HCEC 1CT (cell line): ENCODE measurements around the gene TECRL.

Experiments used
- DNase-seq: peaks from one replicate; pipeline ENCODE4 v3.0.0-alpha.2; 2017

TECRL gene, protein sequence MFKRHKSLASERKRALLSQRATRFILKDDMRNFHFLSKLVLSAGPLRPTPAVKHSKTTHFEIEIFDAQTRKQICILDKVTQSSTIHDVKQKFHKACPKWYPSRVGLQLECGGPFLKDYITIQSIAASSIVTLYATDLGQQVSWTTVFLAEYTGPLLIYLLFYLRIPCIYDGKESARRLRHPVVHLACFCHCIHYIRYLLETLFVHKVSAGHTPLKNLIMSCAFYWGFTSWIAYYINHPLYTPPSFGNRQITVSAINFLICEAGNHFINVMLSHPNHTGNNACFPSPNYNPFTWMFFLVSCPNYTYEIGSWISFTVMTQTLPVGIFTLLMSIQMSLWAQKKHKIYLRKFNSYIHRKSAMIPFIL

GRCh38 chr4:64409300-64409699 lies at the start of gene TECRL:
TECRL (minus strand) TSS chr4:64409450; CDS start chr4:64409351, 99 bp downstream.
- no peak for DNase-seq

DNA sequence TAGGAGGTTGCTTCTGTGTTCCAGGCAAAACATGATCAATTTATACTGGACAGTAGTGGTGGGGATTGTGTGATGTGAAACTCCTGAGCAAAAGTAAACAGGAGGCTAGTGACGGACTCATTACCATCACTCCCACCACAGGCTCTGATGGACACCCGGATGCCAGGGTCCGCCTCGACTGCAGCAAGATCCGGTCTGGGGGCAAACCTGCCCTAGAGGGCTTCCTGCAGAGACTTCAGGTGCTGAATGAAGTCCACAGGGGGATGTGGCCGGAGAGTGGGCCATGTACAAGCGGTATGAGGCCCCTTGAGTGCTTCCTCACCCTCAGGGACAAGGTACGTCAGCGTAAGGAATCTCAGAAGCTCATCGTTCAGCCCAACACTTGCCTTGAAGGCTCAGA lies 23.4 kb upstream of the TECRL start:
- no peak for DNase-seq

DNA sequence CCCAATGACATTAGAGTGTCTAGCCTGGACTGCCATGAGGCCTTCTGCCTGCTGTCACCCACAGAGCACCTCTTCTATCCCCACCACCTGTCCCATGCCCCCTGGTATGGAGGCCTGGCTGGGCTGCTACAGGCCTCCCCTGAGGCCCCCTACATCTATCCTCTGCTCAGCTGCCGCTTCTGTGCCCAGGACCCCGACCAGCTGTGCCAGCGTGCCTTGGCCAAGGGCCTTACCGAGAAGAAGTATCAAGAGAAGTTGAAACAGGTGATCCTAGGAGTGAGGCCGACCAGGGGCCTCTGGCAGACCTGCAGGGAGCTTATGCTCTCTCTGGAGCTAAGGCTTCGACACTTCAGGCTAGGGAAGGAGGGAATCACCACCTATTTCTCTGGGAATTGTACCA lies 21.7 kb upstream of the TECRL start:
- no peak for DNase-seq

GRCh38 chr4:64417974-64418373 lies 8.7 kb upstream of the TECRL start:
- DNase-seq = no peak

- DNase-seq = no peak
Measured at GRCh38 chr4:64407000-64407399, 2.2 kb downstream of the TECRL start.

DNA sequence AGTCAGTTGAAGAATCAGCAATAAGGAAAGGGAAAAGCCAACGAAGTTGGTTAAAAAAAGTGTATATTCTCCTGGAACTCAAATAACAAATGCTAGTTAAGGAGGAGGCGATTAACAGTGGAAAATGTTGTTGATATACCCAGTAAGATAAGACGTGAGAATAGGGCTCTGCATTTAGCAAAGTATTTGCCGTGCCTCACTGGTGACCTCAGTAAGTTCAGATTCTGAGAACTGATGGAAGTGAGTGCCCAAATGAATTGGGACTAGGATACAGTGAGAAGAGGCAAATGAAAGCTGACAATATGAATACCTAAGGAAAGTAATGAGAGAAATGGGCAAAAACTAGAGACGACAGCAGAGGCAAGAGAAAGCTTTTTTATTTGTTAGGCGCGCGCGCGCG lies 3.5 kb downstream of the TECRL start:
- DNase-seq = no peak

GRCh38 chr4:64402684-64403083 lies 6.6 kb downstream of the TECRL start:
- no peak for DNase-seq

DNA sequence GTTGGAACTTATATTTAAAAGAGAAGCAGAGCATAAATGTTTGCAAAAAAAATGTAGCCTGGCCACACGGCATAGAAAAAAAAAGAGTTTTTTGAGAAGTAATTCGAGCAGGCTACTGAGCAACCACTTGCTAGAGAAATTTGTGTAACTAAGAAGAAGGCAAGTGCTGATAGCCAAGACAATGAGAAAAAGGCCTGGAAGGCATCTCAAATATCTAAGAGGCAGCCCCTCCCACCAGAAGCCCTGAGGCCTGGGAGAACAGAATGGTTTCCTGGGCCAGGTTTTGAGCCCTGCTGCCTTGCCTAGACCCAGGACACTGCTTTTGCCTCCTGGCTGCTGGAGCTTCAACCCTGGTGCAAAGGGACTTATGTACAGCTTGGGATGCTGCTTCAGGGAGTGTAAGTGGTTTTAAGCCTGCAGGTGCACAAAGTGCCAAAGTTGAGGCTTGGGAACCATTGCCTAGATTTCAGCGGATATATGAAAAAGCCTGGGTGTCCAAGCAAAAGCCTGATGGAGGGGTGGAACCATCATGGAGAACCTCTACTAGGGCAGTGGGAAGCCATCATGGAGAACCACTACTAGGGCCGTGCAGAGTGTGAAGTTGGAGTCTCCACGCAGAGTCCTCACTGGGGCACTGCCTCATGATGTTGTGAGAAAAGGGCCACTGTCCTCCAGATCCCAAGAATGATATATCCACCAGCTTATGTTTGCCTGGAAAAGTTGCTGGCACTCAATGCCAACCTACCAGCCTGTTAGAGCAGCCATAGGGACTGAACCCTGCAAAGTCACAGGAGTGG lies 9.7 kb downstream of the TECRL start:
- no peak for DNase-seq

DNA sequence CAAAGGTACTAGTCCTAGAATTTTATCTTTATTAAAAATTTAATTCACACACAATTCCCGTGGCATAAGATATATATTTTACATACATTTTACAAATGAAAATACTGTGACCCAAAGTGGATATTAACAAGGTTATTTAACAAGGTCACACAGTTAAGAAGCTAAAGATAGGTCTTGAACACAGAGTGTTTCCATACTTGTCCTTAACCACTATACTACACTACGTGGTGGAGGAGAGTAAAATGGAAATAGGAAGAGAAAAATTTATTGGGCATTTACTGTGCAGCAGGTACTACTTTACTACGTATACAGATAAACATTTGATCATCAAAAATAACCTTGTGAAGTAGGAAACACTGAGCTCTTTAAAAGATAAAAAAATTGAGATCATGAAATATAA lies 14.8 kb downstream of the TECRL start:
- DNase-seq = no peak

DNA sequence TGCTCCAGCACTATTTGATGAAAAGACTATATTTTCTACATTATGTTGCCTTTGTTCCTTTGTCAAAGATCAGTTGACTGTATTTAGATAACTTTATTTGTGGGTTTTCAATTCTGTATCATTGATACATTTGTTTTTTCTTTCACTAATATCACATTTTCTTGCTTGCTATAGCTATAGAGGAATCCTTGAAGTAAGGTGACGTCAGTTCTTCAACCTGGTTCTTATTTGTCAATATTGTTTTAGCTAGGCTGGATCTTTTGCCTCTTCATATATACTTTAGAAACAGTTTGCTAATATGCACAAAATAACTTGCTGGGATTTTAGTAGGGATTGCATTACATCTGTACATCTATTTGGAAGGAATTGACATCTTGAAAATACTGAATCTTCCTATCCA lies 21.0 kb downstream of the TECRL start:
- no peak for DNase-seq

- DNase-seq = no peak
Measured at GRCh38 chr4:64385220-64385619, 24.0 kb downstream of the TECRL start.

- DNase-seq = no peak
Measured at GRCh38 chr4:64384237-64385203, 24.7 kb downstream of the TECRL start.

- no peak for DNase-seq
Measured at GRCh38 chr4:64368741-64369140, 40.5 kb downstream of the TECRL start.

DNA sequence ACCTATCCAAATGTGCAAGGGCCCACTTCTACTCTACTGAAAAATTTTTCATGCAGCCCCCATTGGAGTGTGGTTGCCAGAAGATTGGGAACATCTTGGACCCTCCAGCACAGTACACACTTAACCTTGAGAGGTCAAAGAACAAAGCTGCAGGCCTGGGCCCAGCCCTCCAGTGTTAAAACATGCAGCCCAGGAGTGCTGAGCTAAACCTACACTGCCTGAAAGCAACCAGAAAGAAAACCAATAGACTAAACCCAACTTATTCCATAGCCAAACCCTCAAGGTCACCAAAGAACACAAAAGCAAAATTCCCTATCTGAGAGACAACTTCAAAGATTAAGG lies 47.9 kb downstream of the TECRL start:
- DNase-seq = no peak

GRCh38 chr4:64360664-64361398 lies 48.4 kb downstream of the TECRL start:
- DNase-seq = no peak

- no peak for DNase-seq
Measured at GRCh38 chr4:64359489-64359888, 49.8 kb downstream of the TECRL start.

- DNase-seq = no peak
Measured at GRCh38 chr4:64353904-64354303, 55.3 kb downstream of the TECRL start.

DNA sequence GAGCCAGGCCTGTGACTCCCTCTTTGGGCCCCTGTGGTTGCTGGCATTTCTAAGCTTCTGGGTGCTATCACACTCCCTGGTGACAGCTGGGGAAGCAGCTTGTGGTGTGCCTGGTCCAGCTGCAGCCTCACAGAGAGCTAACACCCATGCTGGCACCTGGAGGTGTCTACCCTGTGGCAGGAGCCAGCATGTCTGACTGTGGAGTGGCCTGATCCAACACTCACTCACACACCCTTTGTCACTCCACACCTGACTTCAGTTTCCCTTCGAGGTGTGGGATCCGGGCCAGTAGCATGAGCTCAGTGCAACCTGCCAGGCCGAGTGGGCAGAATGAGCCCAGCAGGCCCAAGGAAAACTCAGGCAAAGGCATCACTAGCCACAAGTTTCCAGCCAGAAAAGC lies 67.5 kb downstream of the TECRL start:
- DNase-seq = no peak

DNA sequence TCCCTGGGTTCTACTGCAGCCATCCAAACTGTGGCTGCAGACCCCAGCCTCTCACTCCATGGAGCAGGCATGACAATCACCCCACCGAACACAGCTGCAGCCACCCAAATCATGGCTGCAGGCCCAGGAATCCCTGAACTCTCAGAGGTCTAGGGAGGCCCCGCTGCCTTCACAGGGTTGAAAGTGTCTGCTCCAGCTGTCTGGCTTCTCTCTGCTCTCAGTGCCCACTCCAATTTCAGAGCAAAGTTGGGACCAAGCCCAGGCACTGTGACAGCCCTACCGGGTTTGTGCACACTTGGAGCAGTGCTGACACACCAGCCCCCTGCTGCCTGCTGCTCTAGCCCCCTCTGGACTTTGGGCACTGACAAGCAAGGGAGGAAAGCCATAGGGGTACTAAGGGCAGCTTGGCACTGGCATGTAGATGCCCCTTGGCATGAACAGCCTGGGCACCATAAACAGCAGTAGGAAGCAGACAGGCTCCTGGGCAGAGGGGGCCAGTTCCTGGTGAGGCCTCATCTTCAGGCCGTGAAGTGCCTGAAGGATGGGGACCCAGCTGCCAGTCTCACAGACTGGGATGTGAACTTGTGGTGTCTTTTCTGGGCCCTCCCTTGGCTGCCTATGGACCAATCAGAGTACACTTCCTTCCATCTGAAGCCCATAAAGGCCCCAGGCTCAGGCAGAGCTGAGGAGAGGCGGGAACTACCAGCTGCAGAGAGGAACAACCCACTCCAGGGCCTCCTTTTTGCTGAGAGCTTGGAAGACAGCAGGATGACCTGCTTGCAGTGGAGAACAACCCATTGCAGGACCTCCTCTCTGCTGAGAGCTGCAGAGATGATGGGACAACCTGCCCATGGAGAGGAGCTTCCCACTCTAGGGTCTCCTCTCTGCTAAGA lies 68.8 kb downstream of the TECRL start:
- DNase-seq = no peak

- DNase-seq = no peak
Measured at GRCh38 chr4:64334964-64335363, 74.3 kb downstream of the TECRL start.

DNA sequence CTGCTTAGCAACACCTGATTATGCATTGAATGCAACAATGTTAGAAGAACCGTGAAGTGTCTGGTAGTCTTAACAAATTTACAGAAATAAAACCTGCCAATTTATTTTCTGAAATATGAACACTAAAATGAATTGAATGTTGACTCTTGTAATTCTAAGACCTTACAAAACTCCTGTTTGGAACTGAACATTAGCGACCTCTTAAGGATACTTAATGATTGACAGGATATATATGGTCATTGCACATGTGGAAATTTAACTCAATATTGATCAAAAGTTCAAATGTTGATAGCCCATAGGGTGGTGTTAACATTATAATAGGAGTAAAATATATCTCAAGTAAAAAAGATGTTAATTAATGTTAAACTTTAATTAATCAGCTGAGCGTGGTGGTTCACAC lies 79.1 kb downstream of the TECRL start:
- no peak for DNase-seq

- DNase-seq = no peak
Measured at GRCh38 chr4:64327237-64327636, 82.0 kb downstream of the TECRL start.
